IPS-18c (cell line): ENCODE data around the gene RRM2.
"Not testable (repeated sequence)": the region's sequence is repeated elsewhere in the genome, so short reads cannot be mapped to it uniquely, and the experiment has no call there.

Source experiments
- H3K4me3 ChIP-seq: 2 replicates; pipeline ENCODE4 v1.7.0; 2013; ENCODE audit warnings: low read depth, mild to moderate bottlenecking, low read length, moderate library complexity; ENCODE audit not compliant: insufficient read depth
- H3K9me3 ChIP-seq: one replicate; pipeline ENCODE4 v1.6.1; 2013; ENCODE audit warnings: mild to moderate bottlenecking, low read length, moderate library complexity; ENCODE audit not compliant: control insufficient read depth, insufficient read depth

The RRM2 gene

GRCh38 chr2:10085668-10086059, 36.9 kb upstream of the RRM2 start:
- no peak overlapping the region for H3K4me3 ChIP-seq
- H3K9me3 ChIP-seq: no peaks in the 10 kb centered on the region

- H3K4me3 ChIP-seq: no peak overlapping the region
- no peaks in the 10 kb centered on the region for H3K9me3 ChIP-seq
These were observed 35.6 kb upstream of the RRM2 start for GRCh38 chr2:10086950-10087349.

- Histone ChIP-seq H3K4me3 (no peak overlapping the region), H3K9me3 (no peaks in the 10 kb centered on the region)
These were observed 35.2 kb upstream of the RRM2 start for GRCh38 chr2:10087360-10087759.

GRCh38 chr2:10089565-10090190, 32.9 kb upstream of the RRM2 start:
- no peaks in the 10 kb centered on the region for H3K9me3 ChIP-seq
- H3K4me3 ChIP-seq: no peak overlapping the region

- Histone ChIP-seq H3K9me3 (no peaks in the 10 kb centered on the region), H3K4me3 (no peak overlapping the region)
These were observed 31.2 kb upstream of the RRM2 start for GRCh38 chr2:10091182-10091888.

- H3K9me3 ChIP-seq, H3K4me3 ChIP-seq: not testable (repeated sequence)
These were observed 30.7 kb upstream of the RRM2 start for GRCh38 chr2:10091889-10092244.

- Histone ChIP-seq H3K4me3 (no peak overlapping the region), H3K9me3 (no peaks in the 10 kb centered on the region)
These were observed 28.2 kb upstream of the RRM2 start for GRCh38 chr2:10094271-10094814.

GRCh38 chr2:10095175-10095574, 27.4 kb upstream of the RRM2 start:
- Histone ChIP-seq H3K4me3 (no peak overlapping the region), H3K9me3 (no peaks in the 10 kb centered on the region)

GRCh38 chr2:10096641-10097040, 25.9 kb upstream of the RRM2 start:
- no peaks in the 10 kb centered on the region for H3K9me3 ChIP-seq
- no peak overlapping the region for H3K4me3 ChIP-seq

- Histone ChIP-seq H3K9me3 (no peaks in the 10 kb centered on the region), H3K4me3 (no peak overlapping the region)
These were observed 25.0 kb upstream of the RRM2 start for GRCh38 chr2:10097352-10098148.

GRCh38 chr2:10101491-10101890, 21.0 kb upstream of the RRM2 start:
- Histone ChIP-seq H3K9me3 (peaks cover 2% of the 10 kb centered on the region), H3K4me3 (no peak overlapping the region)

- Histone ChIP-seq H3K9me3 (peaks cover 2% of the 10 kb centered on the region), H3K4me3 (no peak overlapping the region)
These were observed 19.4 kb upstream of the RRM2 start for GRCh38 chr2:10103179-10103578.

- not testable (repeated sequence) for H3K9me3 ChIP-seq, H3K4me3 ChIP-seq
These were observed 17.6 kb upstream of the RRM2 start for GRCh38 chr2:10104906-10105305.

- Histone ChIP-seq H3K4me3 (no peak overlapping the region), H3K9me3 (peaks cover 2% of the 10 kb centered on the region)
These were observed 13.2 kb upstream of the RRM2 start for GRCh38 chr2:10109311-10109710.

GRCh38 chr2:10119027-10119325, 3.6 kb upstream of the RRM2 start:
- Histone ChIP-seq H3K9me3 (no peaks in the 10 kb centered on the region), H3K4me3 (no peak overlapping the region)

GRCh38 chr2:10119601-10120157, 2.9 kb upstream of the RRM2 start:
- H3K9me3 ChIP-seq: no peaks in the 10 kb centered on the region
- H3K4me3 ChIP-seq: no peak overlapping the region

- peaks cover 1% of the 10 kb centered on the region for H3K9me3 ChIP-seq
- peak overlapping the region; percentile 89 for H3K4me3 ChIP-seq
These were observed 2.2 kb upstream of the RRM2 start for GRCh38 chr2:10120158-10120876.
